AML-193 (cell line): ENCODE measurements around the gene ADAP1.
"Not testable (repeated sequence)": the region's sequence is repeated elsewhere in the genome, so short reads cannot be mapped to it uniquely, and the experiment has no call there.

Source experiments
- DNase-seq, 2 experiments: peaks; one replicate each; lab custom pipeline; 2025; lab: John Stamatoyannopoulos, UW

ADAP1 gene

DNA sequence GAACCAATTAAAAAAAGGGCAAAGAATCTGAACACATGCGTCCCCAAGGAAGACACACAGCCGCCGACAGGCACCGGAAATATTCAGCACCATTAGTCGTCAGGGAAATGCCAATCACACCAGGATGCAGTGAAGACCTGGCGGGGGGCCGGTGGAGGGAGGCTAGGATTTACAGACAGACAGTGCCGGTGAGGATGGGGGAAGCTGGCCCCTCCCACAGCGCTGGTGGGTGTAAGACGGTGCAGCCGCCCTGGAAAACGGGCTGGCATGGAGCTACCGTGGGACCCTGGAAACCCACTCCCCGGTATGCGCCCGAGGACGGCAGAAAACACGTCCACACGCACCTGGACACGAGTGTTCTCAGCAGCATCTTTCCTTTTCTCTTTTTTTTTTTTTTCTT lies 4.8 kb upstream of the ADAP1 start:
- no peak for DNase-seq

DNA sequence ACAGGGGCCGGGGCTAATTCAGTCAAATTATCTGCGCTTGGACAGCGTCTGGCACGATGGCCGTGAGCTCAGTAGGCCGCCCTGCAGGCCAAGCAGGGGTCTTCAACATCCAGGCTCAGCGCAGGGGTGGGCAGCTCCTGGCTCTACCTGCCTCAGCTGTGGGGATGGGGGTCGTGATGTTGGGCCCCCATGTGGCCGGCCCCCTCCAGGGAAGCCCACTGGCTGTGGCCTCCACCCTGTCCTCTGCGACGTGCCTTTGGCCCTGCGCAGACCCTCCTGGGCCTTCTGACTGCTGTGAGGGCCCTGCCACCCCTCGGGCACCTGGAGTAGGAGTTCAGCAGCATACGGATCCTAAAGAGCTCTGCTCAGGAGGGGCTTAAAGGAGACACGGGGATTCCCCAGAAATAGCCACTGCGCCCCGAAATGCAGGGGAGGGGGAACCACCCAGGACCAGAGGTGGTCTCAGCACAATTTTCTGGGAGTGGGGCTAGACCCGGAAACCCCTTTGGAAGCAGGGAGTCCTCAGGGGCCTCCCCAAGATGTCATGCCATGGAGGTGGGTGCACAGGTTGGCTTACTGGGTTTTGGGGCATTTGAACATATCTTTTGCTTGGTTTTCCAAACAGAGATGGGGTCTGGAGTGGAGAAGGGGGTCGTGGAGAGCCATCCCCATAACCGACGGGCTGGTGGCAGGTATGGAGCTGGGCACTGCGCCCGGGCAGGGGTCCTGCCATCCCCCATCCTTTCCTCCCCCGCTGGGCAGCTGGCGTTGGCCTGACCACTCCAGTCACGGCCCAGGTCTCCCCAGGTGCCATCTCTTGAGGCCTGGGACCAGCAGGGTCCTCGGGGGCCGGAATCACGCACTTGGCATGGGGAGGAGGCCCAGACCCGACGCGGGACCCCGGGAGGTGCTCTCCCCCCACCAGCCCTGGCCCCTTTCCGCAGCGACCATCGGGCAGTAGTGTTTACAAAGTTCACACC lies 4.0 kb upstream of the ADAP1 start:
- DNase-seq, result no peak

DNA sequence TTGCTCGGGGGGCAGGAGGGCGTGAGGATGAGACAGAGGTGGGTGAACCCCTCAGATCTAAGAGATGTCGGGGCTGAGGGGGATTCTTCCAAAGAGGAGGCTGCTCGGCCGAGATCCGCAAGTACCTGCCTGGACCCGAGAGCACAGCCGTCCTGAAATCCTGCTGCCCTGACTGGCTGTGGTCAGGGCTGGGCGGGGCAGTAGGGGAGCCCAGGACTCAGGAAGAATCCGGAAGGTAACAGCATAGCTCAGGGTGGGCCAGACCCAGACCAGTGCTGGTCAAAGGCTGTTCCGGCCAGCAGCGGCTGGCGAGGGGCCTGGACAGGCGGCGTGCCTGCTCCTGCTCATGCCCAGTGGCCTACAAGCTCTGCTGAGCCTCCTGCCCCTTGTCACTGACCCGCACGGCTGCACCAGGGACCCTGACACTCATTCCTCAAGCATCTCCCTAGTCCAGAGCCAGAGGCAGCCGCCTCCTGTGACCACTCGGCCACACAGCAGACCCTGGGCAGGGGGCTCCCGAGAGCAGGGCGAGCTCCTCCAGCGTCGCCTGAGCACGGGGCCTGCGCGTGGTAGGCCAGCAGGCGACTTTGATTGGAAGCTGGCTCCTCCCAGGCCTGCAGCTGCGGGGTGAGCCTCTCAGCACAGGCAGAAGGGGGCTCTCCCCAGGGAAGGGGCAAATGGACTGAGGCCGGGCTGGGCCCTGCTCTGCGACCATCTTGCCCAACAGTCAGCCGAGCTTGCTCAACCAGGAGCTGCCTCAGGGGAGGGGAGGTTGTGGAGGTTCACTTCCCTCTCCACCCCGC lies 3.1 kb upstream of the ADAP1 start:
- DNase-seq, result peak; percentile 74 to 79

DNA sequence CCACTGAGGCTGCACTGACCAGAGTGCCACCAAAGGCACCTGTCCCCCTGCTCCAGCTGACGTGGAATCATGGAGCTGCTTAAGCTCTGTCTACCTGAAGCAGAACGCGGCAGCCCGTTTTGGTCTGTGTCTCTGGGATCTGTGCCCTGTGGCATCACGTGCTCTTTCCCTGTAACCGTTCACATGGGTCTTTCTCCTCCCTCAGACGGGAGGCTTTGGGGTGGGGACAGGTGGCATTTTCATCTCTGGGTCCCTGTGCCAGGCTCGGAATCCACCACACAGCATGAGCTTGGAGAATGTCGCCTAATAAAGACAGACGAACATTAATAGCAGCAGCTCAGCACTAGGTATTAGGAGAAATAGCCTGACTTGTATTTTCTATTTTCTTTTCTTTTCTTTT lies 1.6 kb upstream of the ADAP1 start:
- DNase-seq, result no peak

DNA sequence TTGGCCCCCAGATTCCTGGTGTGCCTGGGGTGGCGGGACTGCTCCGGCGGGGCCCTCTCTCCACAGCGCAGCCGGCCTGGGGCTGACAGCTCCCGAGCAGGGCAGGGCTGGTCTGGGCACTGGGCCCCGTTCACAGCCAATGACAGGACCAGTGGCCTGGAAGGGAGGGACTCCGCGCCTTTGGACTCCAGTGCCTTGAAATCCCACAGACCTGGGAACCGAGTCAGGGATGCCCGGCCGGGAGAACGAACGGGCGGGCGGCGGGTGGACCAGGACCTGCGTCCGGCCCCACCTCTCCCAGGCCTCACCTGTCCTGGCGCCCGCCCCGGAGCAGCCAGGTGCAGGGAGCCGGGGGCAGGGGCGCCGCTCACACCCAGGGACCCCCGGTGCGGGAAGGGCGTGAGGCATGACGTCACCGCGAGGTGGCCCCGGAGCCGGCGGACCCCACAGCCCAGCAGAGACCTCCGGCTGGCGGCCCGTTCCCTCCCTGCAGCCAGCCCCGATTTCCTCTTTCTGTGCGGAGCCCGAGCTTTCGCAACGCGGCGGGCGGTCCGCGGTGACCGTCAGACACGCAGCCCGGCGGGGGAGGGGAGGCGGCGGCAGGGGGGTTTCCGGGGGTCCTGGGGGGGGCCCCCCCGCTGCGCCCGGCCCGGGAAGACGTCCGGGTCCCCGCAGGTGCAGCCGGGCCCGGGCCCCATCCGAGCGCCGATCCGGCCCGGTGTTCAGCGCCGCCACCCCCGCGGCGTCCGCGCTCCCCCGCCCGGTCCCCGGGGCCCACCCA lies 743 bp downstream of the ADAP1 start:
- peak; percentile 44 to 58 for DNase-seq

DNA sequence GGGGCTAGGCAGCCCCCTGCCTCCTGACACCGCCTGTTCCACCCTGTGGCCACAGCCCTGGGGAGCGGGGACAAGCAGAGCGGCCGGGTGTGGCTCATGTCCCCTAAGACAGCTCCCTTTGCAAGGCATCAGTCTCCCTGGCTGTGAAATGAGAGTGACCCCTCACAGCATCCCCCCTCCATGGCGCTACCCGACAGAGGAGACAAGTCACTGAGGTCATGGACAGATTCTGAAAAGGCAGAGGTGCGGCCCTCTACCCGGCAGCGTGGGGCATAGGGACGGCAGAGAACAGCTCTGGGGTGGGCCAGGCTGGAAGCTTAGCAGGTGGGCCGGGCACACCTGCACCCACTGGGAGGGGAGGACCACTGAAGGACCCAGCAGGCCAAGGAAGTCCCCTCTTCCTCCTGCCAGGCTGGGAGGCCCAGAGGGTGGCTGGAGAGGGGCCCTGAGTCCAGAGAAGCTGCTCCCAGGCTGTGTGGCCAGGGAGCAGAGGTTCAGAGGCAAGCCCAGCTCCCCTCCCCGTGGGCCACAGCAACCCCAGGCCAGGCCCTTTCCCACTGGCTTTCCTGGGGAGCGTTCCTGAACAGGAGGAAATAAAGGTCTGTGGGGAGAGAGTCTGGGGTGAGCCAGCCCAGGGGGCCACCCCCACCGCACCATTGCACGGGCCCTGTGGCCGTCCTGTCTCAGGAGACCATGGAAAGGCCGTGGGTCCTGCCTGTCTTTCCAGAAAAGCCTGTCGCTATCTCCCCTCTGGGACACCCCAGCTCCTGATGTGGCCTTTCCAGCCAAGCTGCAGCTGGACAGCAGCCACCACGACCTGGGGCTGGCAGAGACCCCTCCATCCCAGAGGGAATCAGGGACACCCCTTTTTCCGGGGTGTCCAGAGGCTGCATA lies 1.7 kb downstream of the ADAP1 start:
- no peak for DNase-seq

DNA sequence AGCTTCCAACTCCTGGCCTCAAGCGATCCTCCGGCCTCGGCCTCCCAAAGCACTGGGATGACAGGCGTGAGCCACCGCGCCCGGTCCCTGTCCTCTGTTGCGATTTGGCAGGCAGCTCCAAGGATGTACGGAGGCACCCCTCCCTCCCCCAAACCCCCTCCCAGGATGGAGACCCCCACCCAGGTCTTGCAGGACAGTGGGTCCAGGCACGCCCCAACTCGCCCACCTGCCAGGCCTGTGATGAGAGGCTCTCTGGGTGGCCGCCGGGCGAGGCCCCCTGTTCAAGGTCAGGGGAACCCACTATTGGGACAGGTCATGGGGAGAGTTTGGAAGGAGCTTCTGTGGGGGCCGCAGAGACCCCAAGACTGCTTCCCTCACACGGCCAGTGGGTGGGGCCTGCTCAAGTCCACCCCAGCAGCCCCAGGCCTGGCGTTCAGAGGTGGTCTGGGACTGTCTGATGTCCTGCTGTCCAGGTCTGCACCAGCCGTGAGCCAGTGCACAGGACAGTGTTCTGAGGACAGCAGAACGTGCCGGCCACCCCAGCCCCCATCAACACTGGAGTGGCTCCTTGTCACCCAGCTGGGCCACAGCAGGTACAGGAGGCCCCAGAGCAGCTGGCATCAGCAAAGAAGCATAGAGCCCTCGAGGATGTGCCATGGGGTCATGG lies 2.5 kb downstream of the ADAP1 start:
- no peak for DNase-seq

DNA sequence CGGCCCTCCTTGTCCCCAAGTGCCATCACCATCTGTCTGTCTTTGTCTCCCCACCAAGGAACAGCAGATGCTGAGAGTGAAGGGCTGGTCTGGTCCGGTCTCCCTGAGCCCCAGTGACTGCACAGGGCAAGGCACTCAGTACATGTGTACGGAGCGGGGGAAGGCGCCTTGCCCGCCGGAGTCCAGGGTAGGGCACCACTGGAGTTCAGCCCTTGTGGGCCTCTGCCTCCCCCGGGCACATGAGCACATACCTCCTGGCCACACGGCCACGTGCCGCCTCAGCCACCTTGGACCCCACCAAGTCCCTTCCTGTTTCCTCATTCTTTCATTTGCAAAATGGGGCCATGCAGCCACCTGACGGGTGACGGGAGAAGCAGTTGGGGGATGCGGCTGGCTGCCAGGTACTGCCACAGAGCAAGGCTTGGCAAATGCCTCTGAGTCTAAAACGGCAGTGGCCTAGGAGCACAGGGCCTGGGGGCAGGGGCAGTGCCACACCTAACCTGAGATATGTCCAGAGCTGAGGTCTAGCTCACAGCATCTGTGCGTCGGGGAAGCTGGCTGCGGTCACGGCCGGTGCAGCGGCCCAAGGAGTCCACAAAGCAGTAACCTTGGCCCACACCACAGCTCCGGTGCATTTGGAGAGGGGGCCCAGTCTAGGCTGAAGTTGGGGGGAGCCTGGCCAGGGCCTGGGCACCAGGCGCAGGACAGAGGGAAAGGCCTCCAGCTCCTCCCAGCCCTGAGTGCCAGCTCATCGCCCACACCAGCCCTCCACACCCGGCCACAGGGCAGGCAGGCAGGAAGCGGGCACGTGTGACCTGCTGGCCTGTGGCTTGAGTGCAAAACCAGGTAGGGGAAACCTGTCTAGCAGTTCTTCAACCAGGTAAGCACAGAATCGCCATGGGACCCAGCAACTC lies 5.2 kb downstream of the ADAP1 start:
- DNase-seq, result no peak

DNA sequence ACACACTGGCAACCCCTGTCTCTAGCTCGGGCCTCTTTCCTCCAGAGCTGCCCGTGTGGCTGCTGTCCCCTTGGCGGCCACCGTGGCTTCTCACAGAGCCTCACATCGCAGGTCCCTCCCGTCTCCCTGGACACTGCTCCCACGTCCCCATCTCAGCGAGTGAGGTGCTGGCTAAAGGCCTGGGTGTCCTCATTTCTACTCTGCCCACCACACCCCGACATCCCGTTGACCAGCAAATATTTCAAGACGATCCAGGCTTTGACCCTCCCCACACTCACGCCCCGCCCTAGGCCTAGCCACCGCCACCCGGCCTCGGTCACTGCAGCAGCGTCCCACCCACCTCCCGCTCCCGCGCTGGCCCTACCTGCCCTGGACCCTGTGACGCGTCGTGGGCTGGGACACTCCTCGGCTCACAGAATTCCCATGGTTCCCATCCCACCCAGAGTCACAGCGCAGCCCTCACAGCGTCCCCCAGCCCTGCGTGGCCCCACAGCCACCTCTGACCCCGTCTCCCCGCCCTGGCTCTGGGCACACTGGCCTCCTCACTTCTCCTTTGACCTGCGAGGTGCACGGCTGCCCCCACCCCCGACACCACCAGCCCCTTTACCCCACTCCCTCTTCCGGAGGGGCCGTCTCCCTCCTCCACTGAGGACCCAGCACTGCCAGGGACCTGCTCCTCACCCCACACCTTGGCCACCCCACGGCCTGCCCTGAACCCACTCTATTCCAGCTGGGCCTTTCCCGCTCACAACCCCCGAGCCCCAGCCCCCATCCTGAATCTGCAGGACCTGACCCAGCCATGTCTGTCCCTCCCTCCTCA lies 6.9 kb downstream of the ADAP1 start:
- DNase-seq, result no peak

DNA sequence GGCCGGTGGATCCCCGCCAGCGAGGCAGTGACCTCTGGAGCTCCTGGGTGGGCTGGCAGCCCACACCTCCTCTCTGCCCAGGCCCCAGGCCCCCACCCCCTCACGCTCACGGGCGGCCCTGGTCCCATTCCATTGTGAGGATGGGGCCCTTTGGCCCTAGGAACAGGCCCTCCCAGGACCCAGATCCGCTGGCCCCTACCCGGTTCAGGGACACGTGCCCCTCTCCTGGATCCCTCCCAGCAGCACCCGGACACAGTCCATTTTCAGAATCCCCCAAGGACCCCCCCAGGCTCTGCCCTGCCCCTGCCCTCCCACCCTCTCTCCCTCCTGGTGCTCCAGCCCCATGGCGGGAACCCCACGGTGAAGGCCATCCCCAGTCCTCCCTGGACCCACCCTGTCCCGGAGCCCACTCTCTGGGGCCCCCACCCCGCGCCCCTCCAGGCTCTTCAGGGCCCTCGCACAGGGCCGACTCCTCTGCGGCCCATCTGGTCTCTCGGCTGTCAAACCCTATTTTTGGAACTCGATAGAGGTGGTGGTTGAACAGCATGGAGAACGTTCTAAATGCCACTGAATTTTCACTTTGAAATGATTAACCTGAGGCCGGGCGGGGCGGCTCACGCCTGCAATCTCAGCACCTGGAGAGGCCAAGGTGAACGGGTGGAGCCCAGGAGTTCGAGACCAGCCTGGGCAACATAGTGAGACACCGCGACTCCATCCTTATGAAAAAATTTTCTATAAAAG lies 8.1 kb downstream of the ADAP1 start:
- DNase-seq, result no peak

DNA sequence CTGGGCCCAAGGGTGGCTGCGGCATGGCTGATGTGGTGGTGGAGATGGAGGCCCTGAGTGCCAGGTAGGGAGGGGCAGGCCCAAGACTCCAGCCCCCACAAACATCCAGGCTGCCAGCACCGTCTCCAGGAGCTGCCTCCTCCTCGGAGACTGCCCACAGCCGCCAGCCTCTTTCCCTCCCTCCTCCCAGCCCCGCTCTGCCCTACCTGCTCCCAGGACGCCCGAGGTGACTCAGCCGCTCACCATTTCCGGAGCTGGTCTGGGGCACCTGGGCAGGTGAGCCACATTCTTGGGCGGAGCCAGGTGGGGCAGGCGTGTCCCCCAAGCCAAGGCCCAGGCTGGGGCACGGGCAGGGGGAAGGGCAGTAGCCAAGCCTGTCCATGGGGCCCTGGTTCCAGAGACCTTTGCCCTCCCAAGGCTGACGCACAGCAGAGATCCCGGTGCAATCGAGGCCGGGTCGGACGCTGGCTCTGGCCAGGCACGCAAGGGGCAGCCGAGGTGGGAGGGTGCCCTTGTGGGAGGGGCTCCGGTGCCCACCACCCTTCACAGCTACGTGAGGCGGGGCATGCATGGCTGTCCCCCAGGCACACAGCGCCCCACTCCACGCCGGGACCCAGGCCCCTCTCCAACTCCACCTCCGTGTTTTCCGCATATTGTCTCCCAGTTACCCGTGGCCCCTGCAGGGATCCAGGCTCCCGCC lies 8.8 kb downstream of the ADAP1 start:
- no peak for DNase-seq

DNA sequence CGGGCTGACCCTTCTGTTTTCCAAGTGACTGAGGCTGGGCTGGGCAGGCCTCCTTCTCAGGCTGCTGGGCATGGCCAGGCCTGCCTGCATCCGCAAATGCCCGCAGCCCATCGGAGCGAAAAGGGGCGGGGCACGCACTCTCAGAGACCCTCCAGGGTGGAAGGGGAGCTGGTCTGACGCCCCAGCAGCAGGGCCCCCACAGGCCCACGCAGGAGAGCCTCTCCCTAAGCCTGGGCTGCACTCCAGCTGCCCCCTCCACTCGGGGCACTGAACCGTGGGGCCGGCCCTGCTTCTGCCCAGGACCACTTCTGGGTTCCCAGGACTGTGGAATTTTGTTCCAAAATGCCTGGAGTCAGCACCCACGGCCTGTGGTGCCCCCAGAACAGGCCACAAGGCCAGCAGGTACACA lies 9.3 kb downstream of the ADAP1 start:
- DNase-seq, result no peak

DNA sequence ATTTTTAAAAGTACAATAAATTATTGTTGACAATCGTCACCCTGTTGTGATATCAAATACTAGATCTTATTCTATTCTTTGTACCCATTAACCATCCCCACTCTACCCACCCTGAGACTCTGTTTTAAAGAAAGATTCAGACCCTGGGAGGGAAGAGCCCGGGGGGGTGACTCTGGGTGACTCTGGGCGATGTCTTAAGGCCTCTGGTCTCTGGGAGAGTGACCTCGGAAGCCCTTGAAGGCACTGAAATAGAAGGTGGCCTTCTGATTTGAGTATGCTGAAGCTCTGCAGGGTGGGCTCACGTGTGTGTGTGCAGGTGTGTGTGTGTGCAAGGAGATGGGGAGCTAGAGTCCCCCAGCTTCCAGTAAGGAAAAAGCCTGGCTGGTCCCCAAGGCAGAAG lies 9.7 kb downstream of the ADAP1 start:
- DNase-seq, result no peak

DNA sequence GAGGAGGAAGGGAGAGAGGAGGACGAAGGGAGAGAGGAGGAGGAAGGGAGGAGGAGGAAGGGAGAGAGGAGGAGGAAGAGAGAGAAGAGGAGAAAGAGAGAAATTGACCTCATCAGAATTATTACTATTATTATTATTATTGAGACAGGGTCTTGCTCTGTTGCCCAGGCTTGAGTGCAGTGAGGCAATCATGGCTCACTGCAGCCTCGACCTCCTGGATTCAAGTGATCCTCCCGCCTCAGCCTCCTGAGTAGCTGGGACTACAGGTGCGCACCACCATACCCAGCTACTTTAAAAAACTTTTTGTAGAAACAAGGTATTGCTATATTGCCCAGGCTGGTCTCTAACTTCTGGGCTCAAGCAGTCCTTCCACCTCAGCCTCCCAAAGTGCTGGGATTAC lies 10.7 kb downstream of the ADAP1 start:
- not testable (repeated sequence) for DNase-seq

DNA sequence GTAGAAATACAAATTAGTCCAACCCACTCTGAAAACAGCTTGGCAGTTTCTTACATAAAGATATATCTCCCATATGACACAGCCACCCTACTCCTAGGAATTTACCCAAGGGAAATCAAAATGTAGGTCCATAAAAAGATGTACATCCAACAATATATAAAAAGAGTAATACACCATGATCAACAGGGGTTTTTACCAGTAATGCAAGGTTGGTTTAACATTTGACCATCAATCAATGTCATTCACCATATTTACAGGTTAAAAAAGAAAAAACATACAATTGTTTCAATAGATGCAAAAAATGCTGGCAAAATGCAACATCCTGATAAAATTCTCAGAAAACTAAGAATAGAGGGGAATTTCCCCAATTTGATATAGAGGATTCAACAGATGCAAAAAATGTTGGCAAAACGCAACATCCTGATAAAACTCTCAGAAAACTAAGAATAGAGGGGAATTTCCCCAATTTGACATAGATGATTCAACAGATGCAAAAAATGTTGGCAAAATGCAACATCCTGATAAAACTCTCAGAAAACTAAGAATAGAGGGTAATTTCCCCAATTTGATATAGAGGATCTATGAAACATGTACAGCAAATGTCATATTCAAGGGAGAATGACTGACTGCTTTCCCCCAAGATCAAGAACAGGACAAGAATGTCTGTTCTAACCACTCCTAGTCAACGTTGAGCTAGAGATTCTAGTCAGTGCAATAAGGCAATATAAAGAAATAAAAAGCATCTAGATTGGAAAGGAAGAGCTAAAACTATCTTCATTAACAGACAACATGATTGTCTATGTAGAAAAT lies 13.7 kb downstream of the ADAP1 start:
- no peak for DNase-seq

DNA sequence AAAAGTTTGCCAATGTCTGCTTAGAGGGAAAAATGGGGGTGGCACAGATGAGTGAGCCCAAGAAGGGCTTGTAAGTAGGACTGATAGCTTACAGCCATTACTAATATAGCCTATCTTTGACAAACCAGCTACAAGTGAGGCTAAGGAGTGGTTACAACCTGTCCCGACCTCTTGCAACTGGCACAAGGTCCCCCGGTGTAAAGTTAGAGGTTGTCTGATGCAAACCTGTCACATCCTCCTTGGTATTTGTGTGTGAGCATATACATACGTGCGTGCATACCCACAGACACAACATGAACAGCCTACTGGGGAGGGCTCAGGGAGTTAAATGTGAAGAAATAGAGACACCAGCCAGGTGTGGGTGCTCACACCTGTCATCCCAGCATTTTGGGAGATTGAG lies 14.6 kb downstream of the ADAP1 start:
- DNase-seq, result no peak
